ENCODE results near the gene MELK. TPM values are rescaled to one million over a fixed set of nuclear protein-coding genes. Genes with fewer than 3 reads are reported as not detected.

The MELK gene
- total and polyA plus RNA-seq, 2 donors (not counting 3 experiments of a cell fraction or from before 2014, with no cell fraction given): 19.1 to 52.1 TPM

- no peaks in the 10 kb centered on the region for H3K9me1 ChIP-seq (replicated peaks; ENCODE audit: control insufficient read depth, extremely low read depth, insufficient read depth, low read length)
- CTCF ChIA-PET: no interaction called here
- DNase-seq (ENCODE audit: low read depth, low spot score) (no peak), FAIRE-seq (no peak)
- POLR2A ChIA-PET: no interaction called here
- no peaks in the 10 kb centered on the region for H3K9me3 ChIP-seq (replicated peaks; ENCODE audit: control insufficient read depth, insufficient read depth, low read length)
- peaks cover 2% of the 10 kb centered on the region for H4K20me1 ChIP-seq (replicated peaks; ENCODE audit: control insufficient read depth, extremely low read depth, insufficient read depth, low read length)
- H3K9ac ChIP-seq (replicated peaks; ENCODE audit: extremely low read depth, insufficient read depth, low read length): no peak overlapping the region
- H3K27me3 ChIP-seq (ENCODE audit: control insufficient read depth in 2 of 2, insufficient read depth in 2 of 2, low read length in 2 of 2): no peaks in the 10 kb centered on the region
- TF ChIP-seq EZH2 (IDR thresholded peaks at IDR 0.05; ENCODE audit: borderline replicate concordance, low read depth, low read length, severe bottlenecking) (no peak), POLR2A (IDR thresholded peaks at IDR 0.05; ENCODE audit: low read depth, low read length) (no peak), GATA2 (IDR thresholded peaks at IDR 0.05; ENCODE audit: insufficient read depth, insufficient read length, low read depth, low read length) (no peak), POLR2AphosphoS5 (IDR thresholded peaks at IDR 0.05; ENCODE audit: insufficient read depth, low read depth, low read length) (no peak), CTCF (IDR thresholded peaks at IDR 0.05; ENCODE audit: extremely low read depth in 1 of 2, insufficient read depth in 1 of 2, low read depth in 1 of 2, low read length in 2 of 2) (no peak), MAX (IDR thresholded peaks at IDR 0.05; ENCODE audit: insufficient read depth, insufficient read length) (no peak), MYC (IDR thresholded peaks at IDR 0.05; ENCODE audit: low read depth, low read length) (no peak), JUN (IDR thresholded peaks at IDR 0.05; ENCODE audit: borderline replicate concordance, insufficient read depth, insufficient read length, low read depth) (no peak), FOS (IDR thresholded peaks at IDR 0.05; ENCODE audit: borderline replicate concordance, insufficient read depth, low read length) (no peak)
- dilution Hi-C loops (cut with MboI; ENCODE audit: extremely low pct_ligation_motif_present, low sequenced_read_pairs) (no loop called here), intact Hi-C loops (cut with micrococcal nuclease) (no loop called here)
- H3K27ac ChIP-seq (ENCODE audit: insufficient read depth, low read depth, low read length): no peak overlapping the region
- H3K4me3 ChIP-seq (replicated peaks in 1 of 3; ENCODE audit: insufficient read depth in 1 of 3, low read depth in 1 of 3, low read length in 3 of 3): no peak overlapping the region
- H3K4me1 ChIP-seq (ENCODE audit: control insufficient read depth, extremely low read depth, insufficient read depth, low read length): peaks cover 12% of the 10 kb centered on the region
- H3K36me3 ChIP-seq (ENCODE audit: control insufficient read depth in 2 of 2, extremely low read depth in 1 of 2, insufficient read depth in 2 of 2, low read length in 2 of 2): peaks cover 0 to 2% of the 10 kb centered on the region in 2 experiments
- no peak overlapping the region for H3K4me2 ChIP-seq (ENCODE audit: insufficient read depth, low read length)
- BruUV-seq (replicated peaks): no TSS peak
- no peak overlapping the region for H2AFZ ChIP-seq (ENCODE audit: low read depth, low read length)
- H3K79me2 ChIP-seq (ENCODE audit: control insufficient read depth, insufficient read depth, low read length): peaks cover 26% of the 10 kb centered on the region
Observed at GRCh38 chr9:36622121-36622520, 49.4 kb downstream of the MELK start.

All from endothelial cell of umbilical vein (primary cell).